Activated naive CD4-positive, alpha-beta T cell treated with anti-CD3 and anti-CD28 coated beads for 36 hours (primary cell): ENCODE measurements around the gene OTOL1. TPM values are rescaled to one million over a fixed set of nuclear protein-coding genes. Genes with fewer than 3 reads are reported as not detected.
"Not testable (repeated sequence)": the region's sequence is repeated elsewhere in the genome, so short reads cannot be mapped to it uniquely, and the experiment has no call there.

ENCODE experiments used
- CTCF ChIA-PET: fragments of 350-600 bp; sonication (Branson Sonifier 250); formaldehyde crosslinking; loops from one replicate; lab custom pipeline; 2021; ENCODE audit warnings: antibody characterized with exemption; lab: Charles Lee
- DNase-seq: peaks from one replicate; pipeline ENCODE4 v3.0.0-alpha.2; 2020
- H3K27ac Mint-ChIP-seq: one replicate; pipeline ENCODE4 v1.8.0; 2021; ENCODE audit warnings: mild to moderate bottlenecking, mixed read lengths
- H3K27me3 Mint-ChIP-seq: one replicate; pipeline ENCODE4 v1.8.0; 2021; ENCODE audit warnings: low read depth, mixed read lengths
- H3K36me3 Mint-ChIP-seq: one replicate; pipeline ENCODE4 v1.8.0; 2021; ENCODE audit warnings: low read depth, mixed read lengths
- H3K4me1 Mint-ChIP-seq: one replicate; pipeline ENCODE4 v1.8.0; 2021; ENCODE audit warnings: low read depth, mixed read lengths
- H3K4me3 Mint-ChIP-seq: one replicate; pipeline ENCODE4 v1.8.0; 2021; ENCODE audit warnings: mild to moderate bottlenecking, moderate library complexity, mixed read lengths
- H3K9me3 Mint-ChIP-seq: one replicate; pipeline ENCODE4 v1.8.0; 2021; ENCODE audit warnings: mixed read lengths
- intact Hi-C: fragments of 100-400 bp; cut with micrococcal nuclease; formaldehyde crosslinking; loops from one replicate; pipeline ENCODE4 v1.15.1; 2023
- total RNA-seq, 2 experiments: library from RNA; stranded (reverse); gene quantifications; one replicate each; pipeline ENCODE4 v1.2.3, GENCODE V29; 2021

OTOL1 gene
- total RNA-seq: not detected

DNA sequence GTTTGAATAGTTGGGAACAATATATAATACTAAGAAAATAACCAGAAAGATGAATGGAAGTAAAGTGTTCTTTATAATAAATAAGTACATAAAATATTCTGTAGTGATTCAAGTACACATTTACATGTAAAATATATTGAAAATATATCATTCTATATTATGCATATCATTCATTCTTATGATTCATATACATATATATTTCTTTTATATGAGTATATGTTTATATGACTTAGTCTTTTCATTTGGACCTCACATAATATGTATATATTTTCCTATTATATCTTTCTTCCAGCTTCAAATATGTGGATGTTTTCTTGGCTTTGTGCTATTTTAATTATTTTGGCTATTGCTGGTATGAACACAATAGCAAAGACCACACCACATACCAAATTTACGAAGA, at the start of gene OTOL1:
TSS of gene OTOL1 (plus strand) at position 301 of the 400 bp plus-strand sequence. CDS start at position 301, 0 bp downstream.
- CTCF ChIA-PET: no interaction called here
- Mint-ChIP-seq H3K4me3 (no peak within 1 kb of the TSS), H3K36me3 (no peaks in the 10 kb centered on the region), H3K9me3 (peaks cover 5% of the 10 kb centered on the region), H3K27ac (no peak within 1 kb of the TSS), H3K27me3 (peaks cover 16% of the 10 kb centered on the region), H3K4me1 (no peaks in the 10 kb centered on the region)
- no peak for DNase-seq
- intact Hi-C loops: no loop called here

DNA sequence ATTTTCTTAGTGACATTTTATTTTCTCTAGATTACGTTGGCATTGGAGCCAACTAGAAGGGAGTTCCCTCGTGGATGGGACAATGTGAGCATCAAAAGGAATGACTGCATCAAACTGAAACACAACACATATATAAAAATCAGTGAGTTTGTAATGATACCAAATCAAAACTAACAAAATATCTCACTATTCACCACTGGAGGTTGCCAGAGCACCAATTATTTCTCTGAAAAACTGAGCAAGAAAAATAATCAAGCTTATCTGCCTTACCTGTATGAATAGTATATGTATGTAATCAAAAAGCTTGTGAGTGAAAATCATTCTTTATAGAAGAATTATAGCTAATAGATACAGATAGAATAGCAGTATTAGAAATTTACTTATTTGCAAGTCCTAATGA, 46.8 kb upstream of the OTOL1 start:
- Mint-ChIP-seq H3K27ac (no peak overlapping the region), H3K27me3 (peaks cover 9% of the 10 kb centered on the region), H3K4me3 (no peak overlapping the region), H3K36me3 (no peaks in the 10 kb centered on the region), H3K9me3 (no peaks in the 10 kb centered on the region), H3K4me1 (no peaks in the 10 kb centered on the region)
- CTCF ChIA-PET: interaction anchor here (0.6 to 0.9 kb wide), 2 partner anchors 10 to 772 kb away, joined by 3 to 4 read pairs; no protein-coding TSS in a partner anchor
- intact Hi-C loops: no loop called here
- DNase-seq: no peak

GRCh38 chr3:161452179-161452578, 44.4 kb upstream of the OTOL1 start:
- intact Hi-C loops: no loop called here
- Mint-ChIP-seq H3K4me3 (no peak overlapping the region), H3K27ac (no peak overlapping the region), H3K36me3 (no peaks in the 10 kb centered on the region), H3K27me3 (no peaks in the 10 kb centered on the region), H3K9me3 (no peaks in the 10 kb centered on the region), H3K4me1 (no peaks in the 10 kb centered on the region)
- no peak for DNase-seq
- CTCF ChIA-PET: no interaction called here

DNA sequence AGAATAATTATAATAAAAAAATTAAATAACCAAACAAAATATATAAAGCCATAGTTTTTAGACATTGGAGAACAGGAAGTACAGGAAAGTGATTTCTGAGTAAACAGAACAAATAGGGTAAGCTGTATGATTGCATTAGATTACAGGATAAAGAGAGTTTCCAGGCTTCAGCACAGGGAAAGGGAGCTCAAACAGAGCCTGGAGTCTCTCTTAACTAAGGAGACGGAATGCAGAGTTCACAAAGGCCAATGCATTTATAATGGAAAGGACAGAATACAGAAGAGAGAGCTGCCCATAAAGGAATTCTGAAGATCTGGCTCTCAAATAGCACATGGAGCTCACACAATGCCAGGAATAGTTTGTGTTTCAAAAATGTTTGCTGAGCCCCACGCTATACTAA, 42.0 kb upstream of the OTOL1 start:
- CTCF ChIA-PET: no interaction called here

GRCh38 chr3:161455962-161456361, 40.6 kb upstream of the OTOL1 start:
- Mint-ChIP-seq H3K9me3 (no peaks in the 10 kb centered on the region), H3K4me3 (no peak overlapping the region), H3K27me3 (no peaks in the 10 kb centered on the region), H3K27ac (no peak overlapping the region), H3K36me3 (no peaks in the 10 kb centered on the region), H3K4me1 (no peaks in the 10 kb centered on the region)
- no peak for DNase-seq
- intact Hi-C loops: no loop called here
- CTCF ChIA-PET: interaction anchor here (0.7 kb wide), 1 partner anchor 45 kb away, joined by 3 read pairs; no protein-coding TSS in a partner anchor

More for the DNA sequence above, 42.0 kb upstream of the OTOL1 start:
- DNase-seq: no peak
- intact Hi-C loops: no loop called here
- Mint-ChIP-seq H3K9me3 (no peaks in the 10 kb centered on the region), H3K27me3 (no peaks in the 10 kb centered on the region), H3K27ac (no peak overlapping the region), H3K36me3 (no peaks in the 10 kb centered on the region), H3K4me1 (no peaks in the 10 kb centered on the region), H3K4me3 (no peak overlapping the region)

- Mint-ChIP-seq H3K27me3 (no peaks in the 10 kb centered on the region), H3K36me3 (no peaks in the 10 kb centered on the region), H3K4me3 (no peak overlapping the region), H3K27ac (no peak overlapping the region), H3K9me3 (peaks cover 11% of the 10 kb centered on the region), H3K4me1 (no peaks in the 10 kb centered on the region)
- CTCF ChIA-PET: no interaction called here
- intact Hi-C loops: no loop called here
- no peak for DNase-seq
These were observed 34.5 kb upstream of the OTOL1 start for GRCh38 chr3:161462138-161462537.

- Mint-ChIP-seq H3K9me3 (no peaks in the 10 kb centered on the region), H3K27me3 (peaks cover 2% of the 10 kb centered on the region), H3K4me1 (no peaks in the 10 kb centered on the region), H3K36me3 (no peaks in the 10 kb centered on the region), H3K27ac (no peak overlapping the region), H3K4me3 (no peak overlapping the region)
- CTCF ChIA-PET: no interaction called here
- intact Hi-C loops: no loop called here
- no peak for DNase-seq
These were observed 25.4 kb upstream of the OTOL1 start for GRCh38 chr3:161471211-161471610.

DNA sequence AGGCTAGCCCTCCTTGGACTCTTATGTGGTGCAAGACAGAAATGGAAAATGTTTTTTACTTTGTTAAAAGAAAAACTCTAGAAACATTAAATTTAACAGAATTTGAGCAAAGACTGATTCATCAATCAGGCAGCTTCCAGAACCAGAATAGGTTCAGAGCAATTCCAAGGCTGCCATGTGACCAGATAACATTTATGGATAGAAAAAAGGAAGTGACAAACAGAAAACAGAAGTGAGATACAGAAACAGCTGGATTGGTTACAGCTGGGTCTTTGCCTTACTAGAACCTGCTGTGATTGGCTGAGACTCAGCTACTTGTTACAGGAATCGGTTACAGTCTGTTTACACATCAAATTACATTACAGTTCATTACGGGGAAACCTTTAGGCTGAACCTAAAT, 22.5 kb upstream of the OTOL1 start:
- Mint-ChIP-seq H3K4me1 (no peaks in the 10 kb centered on the region), H3K4me3 (no peak overlapping the region), H3K27ac (no peak overlapping the region), H3K9me3 (no peaks in the 10 kb centered on the region), H3K36me3 (no peaks in the 10 kb centered on the region), H3K27me3 (peaks cover 4% of the 10 kb centered on the region)
- intact Hi-C loops: no loop called here
- CTCF ChIA-PET: no interaction called here
- no peak for DNase-seq

DNA sequence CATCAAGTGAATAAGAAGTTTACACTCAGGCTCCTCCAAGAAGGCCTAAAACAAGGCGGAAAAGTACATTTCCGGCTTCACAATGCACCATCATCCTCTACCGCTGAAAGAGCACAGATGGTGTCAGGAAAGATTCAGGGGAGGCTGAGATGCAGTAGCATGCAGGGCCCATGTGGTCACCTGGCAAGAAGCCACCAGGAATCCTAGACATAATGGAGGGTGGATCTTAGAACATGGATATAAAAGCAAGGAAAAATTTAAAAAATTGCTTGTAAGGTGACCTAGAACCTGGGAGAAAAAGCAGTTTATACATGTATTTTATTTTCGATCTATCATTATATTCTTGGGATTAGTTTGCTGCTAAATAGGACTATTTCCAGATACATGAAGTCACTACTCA, 21.9 kb upstream of the OTOL1 start:
- no peak for DNase-seq

DNA sequence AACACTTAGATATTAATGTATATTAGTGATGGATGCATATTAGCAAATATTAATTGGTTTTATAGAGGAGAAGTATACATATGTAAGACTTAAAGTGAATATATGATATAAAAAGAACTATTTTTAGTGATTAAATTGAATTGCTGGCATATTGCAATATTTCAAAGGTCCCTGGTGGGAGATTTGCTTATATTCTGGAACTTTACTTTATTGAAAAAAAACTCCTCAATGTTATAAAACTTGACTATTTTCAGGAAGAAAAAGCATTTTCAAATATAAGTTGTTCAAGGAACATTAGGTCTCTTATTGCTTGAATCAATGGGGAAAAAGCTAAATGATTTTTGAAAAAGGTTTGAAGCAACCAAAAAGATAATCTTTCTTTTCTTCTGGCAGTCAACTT, 21.4 kb upstream of the OTOL1 start:
- Mint-ChIP-seq H3K4me1 (no peaks in the 10 kb centered on the region), H3K27me3 (peaks cover 5% of the 10 kb centered on the region), H3K27ac (no peak overlapping the region), H3K36me3 (no peaks in the 10 kb centered on the region), H3K9me3 (no peaks in the 10 kb centered on the region), H3K4me3 (no peak overlapping the region)
- intact Hi-C loops: no loop called here
- CTCF ChIA-PET: no interaction called here
- DNase-seq: no peak

More for the DNA sequence above, 21.9 kb upstream of the OTOL1 start:
- Mint-ChIP-seq H3K27me3 (peaks cover 5% of the 10 kb centered on the region), H3K27ac (no peak overlapping the region), H3K9me3 (no peaks in the 10 kb centered on the region), H3K36me3 (no peaks in the 10 kb centered on the region), H3K4me3 (no peak overlapping the region), H3K4me1 (no peaks in the 10 kb centered on the region)
- intact Hi-C loops: no loop called here
- CTCF ChIA-PET: no interaction called here

DNA sequence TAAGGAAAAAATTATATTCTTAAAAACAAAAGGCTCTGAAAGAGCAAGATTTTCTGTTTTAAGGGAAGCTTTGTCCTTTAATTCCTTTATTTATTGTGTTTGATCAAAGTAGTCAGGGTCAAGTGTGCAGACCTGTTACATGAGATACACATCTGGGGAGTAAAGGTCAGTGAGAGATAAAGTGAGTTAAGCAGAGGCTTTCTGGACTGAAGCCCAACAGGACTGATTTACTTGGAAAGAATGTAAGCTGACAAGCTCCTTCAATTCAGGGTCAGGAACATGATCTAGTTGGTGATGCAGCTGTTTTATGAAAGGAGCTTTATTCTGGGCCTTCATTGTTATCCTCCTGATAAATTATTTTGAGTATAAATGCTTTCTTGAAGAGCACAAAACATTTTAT, 20.7 kb upstream of the OTOL1 start:
- intact Hi-C loops: no loop called here
- no peak for DNase-seq
- CTCF ChIA-PET: no interaction called here

DNA sequence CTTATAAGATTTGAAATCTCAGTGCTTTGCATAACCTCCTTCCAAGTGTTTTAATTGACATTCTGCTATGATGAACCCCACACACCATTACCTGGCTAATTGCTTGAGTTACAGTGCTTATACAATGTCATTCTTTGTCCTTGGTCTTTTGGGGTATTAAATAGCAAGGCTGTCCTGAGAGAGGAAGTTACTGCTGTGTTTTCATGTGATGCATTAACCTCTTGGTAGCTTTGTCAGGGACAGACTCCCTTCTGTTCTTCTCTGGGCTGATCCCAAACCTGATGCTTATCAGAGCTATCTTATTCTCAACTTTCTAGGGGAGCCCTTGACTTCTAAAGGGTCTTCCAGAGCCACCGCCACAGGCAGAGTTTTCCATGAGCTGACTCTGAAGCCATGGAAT, 12.4 kb upstream of the OTOL1 start:
- Mint-ChIP-seq H3K9me3 (no peaks in the 10 kb centered on the region), H3K27ac (no peak overlapping the region), H3K27me3 (peaks cover 14% of the 10 kb centered on the region), H3K4me1 (no peaks in the 10 kb centered on the region), H3K36me3 (no peaks in the 10 kb centered on the region), H3K4me3 (no peak overlapping the region)
- CTCF ChIA-PET: no interaction called here
- no peak for DNase-seq
- intact Hi-C loops: no loop called here

More for the DNA sequence above, 20.7 kb upstream of the OTOL1 start:
- Mint-ChIP-seq H3K9me3 (no peaks in the 10 kb centered on the region), H3K27me3 (peaks cover 4% of the 10 kb centered on the region), H3K4me1 (no peaks in the 10 kb centered on the region), H3K27ac (no peak overlapping the region), H3K4me3 (no peak overlapping the region), H3K36me3 (no peaks in the 10 kb centered on the region)

- H3K27ac Mint-ChIP-seq, H3K9me3 Mint-ChIP-seq, H3K4me1 Mint-ChIP-seq, CTCF ChIA-PET, H3K36me3 Mint-ChIP-seq, H3K4me3 Mint-ChIP-seq, DNase-seq, intact Hi-C loops: not testable (repeated sequence)
- H3K27me3 Mint-ChIP-seq: peaks cover 19% of the 10 kb centered on the region
These were observed 8.3 kb upstream of the OTOL1 start for GRCh38 chr3:161488284-161488683.
